GM18505 (cell line): ENCODE data around the gene FASTK.
"Not testable (repeated sequence)": the region's sequence is repeated elsewhere in the genome, so short reads cannot be mapped to it uniquely, and the experiment has no call there.

ENCODE experiments used
- ATAC-seq: cut with Tn5 transposase; IDR thresholded peaks from one replicate; pipeline ENCODE4 v1.9.1; 2021; ENCODE audit not compliant: unreplicated experiment
- POLR2A ChIP-seq: IDR thresholded peaks from 4 replicates; pipeline ENCODE4 v1.6.1; 2011; ENCODE audit warnings: borderline replicate concordance; ENCODE audit not compliant: insufficient read depth, insufficient read length; ENCODE audit errors: extremely low read depth

FASTK gene

GRCh38 chr7:151057506-151057988 is 23.1 kb downstream of the FASTK start, which contains the start of gene CDK5:
Gene CDK5 (minus strand): TSS chr7:151057897. CDS start chr7:151057848, 49 bp downstream.
- peak; percentile 10 for ATAC-seq
- no peak for TF ChIP-seq POLR2A

GRCh38 chr7:151056666-151057505 is 23.7 kb downstream of the FASTK start:
- no peak for TF ChIP-seq POLR2A
- no peak for ATAC-seq

GRCh38 chr7:151056283-151056665 is 24.3 kb downstream of the FASTK start:
- ATAC-seq, result no peak
- TF ChIP-seq POLR2A, result no peak

- no peak for ATAC-seq
- no peak for TF ChIP-seq POLR2A
These were observed 26.9 kb downstream of the FASTK start for GRCh38 chr7:151053751-151054150.

- ATAC-seq, result no peak
- no peak for TF ChIP-seq POLR2A
These were observed 27.5 kb downstream of the FASTK start for GRCh38 chr7:151053096-151053495.

GRCh38 chr7:151051108-151051507 is 29.5 kb downstream of the FASTK start:
- TF ChIP-seq POLR2A, result no peak
- ATAC-seq, result no peak

- ATAC-seq, result no peak
- no peak for TF ChIP-seq POLR2A
These were observed 31.6 kb downstream of the FASTK start for GRCh38 chr7:151048911-151049463.

- no peak for TF ChIP-seq POLR2A
- no peak for ATAC-seq
These were observed 32.4 kb downstream of the FASTK start, which contains the start of gene ASIC3 for GRCh38 chr7:151047976-151048815. Gene ASIC3 (plus strand): TSS chr7:151048531. CDS start chr7:151048886, 355 bp downstream.

GRCh38 chr7:151046603-151047573 is 33.7 kb downstream of the FASTK start:
- no peak for ATAC-seq
- TF ChIP-seq POLR2A, result no peak

GRCh38 chr7:151045967-151046366 is 34.6 kb downstream of the FASTK start:
- no peak for ATAC-seq
- no peak for TF ChIP-seq POLR2A

GRCh38 chr7:151045262-151045661 is 35.3 kb downstream of the FASTK start:
- TF ChIP-seq POLR2A, result no peak
- ATAC-seq, result no peak

GRCh38 chr7:151043959-151044358 is 36.6 kb downstream of the FASTK start:
- no peak for TF ChIP-seq POLR2A
- ATAC-seq, result no peak

- ATAC-seq, result not testable (repeated sequence)
These were observed 37.2 kb downstream of the FASTK start for GRCh38 chr7:151043449-151043848.
